H9 (cell line): Measurements from ENCODE around the gene NADSYN1. TPM values are rescaled to one million over a fixed set of nuclear protein-coding genes. Genes with fewer than 3 reads are reported as not detected.

Experiments used
- DNase-seq: peaks from one replicate; pipeline ENCODE4 v3.0.0-alpha.2; 2017
- H2AFZ ChIP-seq: one replicate; pipeline ENCODE4 v1.6.1; 2013; ENCODE audit warnings: mild to moderate bottlenecking, low read length, control low read depth, moderate library complexity
- H2AK5ac ChIP-seq: 2 replicates; pipeline ENCODE4 v1.6.1; 2013; ENCODE audit warnings: low read length, control low read depth, mixed read lengths; ENCODE audit not compliant: insufficient read length
- H2BK120ac ChIP-seq: one replicate; pipeline ENCODE4 v1.6.1; 2013; ENCODE audit warnings: low read depth, mild to moderate bottlenecking, low read length, control low read depth, inconsistent platforms; ENCODE audit not compliant: poor library complexity, severe bottlenecking
- H2BK12ac ChIP-seq: 2 replicates; pipeline ENCODE4 v1.6.1; 2013; ENCODE audit warnings: low read length, control low read depth, mixed read lengths, low read depth; ENCODE audit not compliant: insufficient read length
- H2BK15ac ChIP-seq: 2 replicates; pipeline ENCODE4 v1.6.1; 2013; ENCODE audit warnings: low read depth, low read length, control low read depth
- H2BK20ac ChIP-seq: one replicate; pipeline ENCODE4 v1.6.1; 2013; ENCODE audit warnings: low read depth, mild to moderate bottlenecking, low read length, control low read depth, inconsistent platforms; ENCODE audit not compliant: poor library complexity, severe bottlenecking
- H2BK5ac ChIP-seq: 2 replicates; pipeline ENCODE4 v1.6.1; 2013; ENCODE audit warnings: low read length, control low read depth, mixed read lengths; ENCODE audit not compliant: insufficient read length
- H3K14ac ChIP-seq: 2 replicates; pipeline ENCODE4 v1.6.1; 2013; ENCODE audit warnings: low read length, control low read depth; ENCODE audit not compliant: insufficient read depth
- H3K18ac ChIP-seq: 2 replicates; pipeline ENCODE4 v1.6.1; 2013; ENCODE audit warnings: low read depth, mild to moderate bottlenecking, mixed read lengths, low read length, control low read depth; ENCODE audit not compliant: insufficient read length
- H3K23ac ChIP-seq: 2 replicates; pipeline ENCODE4 v1.6.1; 2013; ENCODE audit warnings: low read length, control low read depth, mixed read lengths, low read depth; ENCODE audit not compliant: insufficient read length
- H3K23me2 ChIP-seq: 2 replicates; pipeline ENCODE4 v1.6.1; 2013; ENCODE audit warnings: low read depth, mild to moderate bottlenecking, mixed read lengths, low read length, control low read depth; ENCODE audit not compliant: insufficient read length, poor library complexity, severe bottlenecking
- H3K27ac ChIP-seq: 2 replicates; pipeline ENCODE4 v1.5.1; 2013; ENCODE audit warnings: low read length, control low read depth, mixed read lengths, low read depth; ENCODE audit not compliant: insufficient read length
- H3K27me3 ChIP-seq: 2 replicates; pipeline ENCODE4 v1.6.1; 2013; ENCODE audit warnings: low read length, control low read depth, inconsistent platforms; ENCODE audit not compliant: insufficient read depth
- H3K4ac ChIP-seq: 2 replicates; pipeline ENCODE4 v1.6.1; 2013; ENCODE audit warnings: low read depth, mild to moderate bottlenecking, control low read depth, inconsistent platforms, low read length, moderate library complexity
- H3K4me1 ChIP-seq: 2 replicates; pipeline ENCODE4 v1.6.1; 2013; ENCODE audit warnings: low read length, control low read depth, inconsistent platforms; ENCODE audit not compliant: insufficient read depth
- H3K4me2 ChIP-seq: 2 replicates; pipeline ENCODE4 v1.6.1; 2013; ENCODE audit warnings: low read length, control low read depth, mixed read lengths; ENCODE audit not compliant: insufficient read length, insufficient read depth
- H3K56ac ChIP-seq: 2 replicates; pipeline ENCODE4 v1.6.1; 2013; ENCODE audit warnings: low read depth, mild to moderate bottlenecking, mixed read lengths, low read length, control low read depth; ENCODE audit not compliant: insufficient read length
- H3K79me1 ChIP-seq: 2 replicates; pipeline ENCODE4 v1.6.1; 2013; ENCODE audit warnings: low read depth, mild to moderate bottlenecking, moderate library complexity, low read length, control low read depth, inconsistent platforms; ENCODE audit not compliant: insufficient read depth, poor library complexity, severe bottlenecking
- H3K79me2 ChIP-seq: 2 replicates; pipeline ENCODE4 v1.6.1; 2013; ENCODE audit warnings: low read length, control low read depth, inconsistent platforms; ENCODE audit not compliant: insufficient read depth
- H3K9ac ChIP-seq: 2 replicates; pipeline ENCODE4 v1.6.1; 2013; ENCODE audit warnings: low read length, control low read depth, mixed read lengths; ENCODE audit not compliant: insufficient read length; ENCODE audit errors: extremely low read depth
- H3K9me3 ChIP-seq: one replicate; pipeline ENCODE4 v1.6.1; 2013; ENCODE audit warnings: low read depth, low read length, inconsistent platforms; ENCODE audit not compliant: control insufficient read depth
- H3T11ph ChIP-seq: one replicate; pipeline ENCODE4 v1.6.1; 2013; ENCODE audit warnings: mild to moderate bottlenecking, low read length, control low read depth, inconsistent platforms
- H4K20me1 ChIP-seq: one replicate; pipeline ENCODE4 v1.6.1; 2013; ENCODE audit not compliant: control insufficient read depth, insufficient read length, insufficient read depth
- H4K5ac ChIP-seq: 2 replicates; pipeline ENCODE4 v1.6.1; 2013; ENCODE audit warnings: low read depth, mild to moderate bottlenecking, mixed read lengths, low read length, control low read depth; ENCODE audit not compliant: insufficient read length
- H4K8ac ChIP-seq: replicated peaks from 2 replicates; pipeline ENCODE4 v1.6.1; 2013; ENCODE audit warnings: low read length, control low read depth, mixed read lengths, low read depth; ENCODE audit not compliant: insufficient read length
- H4K91ac ChIP-seq: 2 replicates; pipeline ENCODE4 v1.6.1; 2013; ENCODE audit warnings: low read depth, mild to moderate bottlenecking, moderate library complexity, mixed read lengths, low read length, control low read depth; ENCODE audit not compliant: insufficient read length
- H3K27ac Mint-ChIP-seq, 3 experiments: 2 replicates in 2 of 3; 3 replicates in 1 of 3; pipeline ENCODE4 v1.8.0; 2020 to 2021; ENCODE audit warnings: mixed read lengths in 3 of 3, mild to moderate bottlenecking in 1 of 3, moderate library complexity in 1 of 3
- H3K27me3 Mint-ChIP-seq: 2 replicates; pipeline ENCODE4 v1.8.0; 2021; ENCODE audit warnings: low read depth, mild to moderate bottlenecking, moderate library complexity, mixed read lengths
- H3K36me3 Mint-ChIP-seq, 3 experiments: 2 replicates in 2 of 3; 3 replicates in 1 of 3; pipeline ENCODE4 v1.8.0; 2020 to 2021; ENCODE audit warnings: low read depth in 3 of 3, mixed read lengths in 3 of 3; ENCODE audit not compliant: insufficient read depth in 1 of 3
- H3K4me1 Mint-ChIP-seq, 2 experiments: 2 replicates each; pipeline ENCODE4 v1.8.0; 2020; ENCODE audit warnings: mixed read lengths in 2 of 2
- H3K4me3 Mint-ChIP-seq, 2 experiments: 2 replicates in 1 of 2; 3 replicates in 1 of 2; pipeline ENCODE4 v1.8.0; 2020 to 2021; ENCODE audit warnings: mild to moderate bottlenecking in 2 of 2, mixed read lengths in 2 of 2, moderate library complexity in 1 of 2
- H3K9me3 Mint-ChIP-seq, 2 experiments: 2 replicates in 1 of 2; 3 replicates in 1 of 2; pipeline ENCODE4 v1.8.0; 2020; ENCODE audit warnings: mild to moderate bottlenecking in 2 of 2, mixed read lengths in 2 of 2, moderate library complexity in 1 of 2
- CTCF ChIP-seq: fragments of 200-600 bp; sonication (generic); conservative IDR thresholded peaks from 3 replicates; pipeline ENCODE4 v1.8.0; 2021; ENCODE audit warnings: antibody characterized with exemption, mild to moderate bottlenecking
- WGBS: extraction: QIAGEN DNeasy Blood & Tissue Kit; methylation state at CpG from one replicate; pipeline ENCODE4 v1.1.7; 2013; ENCODE audit warnings: missing lambda C conversion rate, low lambda C conversion rate, mixed read lengths; ENCODE audit not compliant: insufficient read length; ENCODE audit errors: extremely low coverage; 5-methylcytosine and 5-hydroxymethylcytosine counted together
- total RNA-seq: library from RNA; stranded (reverse); gene quantifications from 2 replicates; pipeline ENCODE4 v1.2.1, GENCODE V29; 2021

The NADSYN1 gene
- total RNA-seq, 1 experiment from 2014 or later: 44.2 TPM

GRCh38 chr11:71459767-71460320, 6.8 kb downstream of the NADSYN1 start:
- Histone ChIP-seq H3K79me1 (no peaks in the 10 kb centered on the region), H3K18ac (no peak overlapping the region), H3T11ph (no peak overlapping the region), H3K27ac (no peak overlapping the region), H2BK120ac (no peak overlapping the region), H4K91ac (no peak overlapping the region), H3K14ac (no peak overlapping the region), H3K4me2 (no peak overlapping the region), H2BK5ac (no peak overlapping the region), H4K20me1 (no peaks in the 10 kb centered on the region), H4K5ac (no peak overlapping the region), H2BK12ac (no peak overlapping the region), H3K4ac (no peak overlapping the region), H3K27me3 (no peaks in the 10 kb centered on the region), H3K4me1 (no peaks in the 10 kb centered on the region), H4K8ac (no peak overlapping the region), H3K23me2 (no peaks in the 10 kb centered on the region), H2BK20ac (no peak overlapping the region), H3K79me2 (no peaks in the 10 kb centered on the region), H2BK15ac (no peak overlapping the region), H2AK5ac (no peak overlapping the region), H3K56ac (no peak overlapping the region), H3K23ac (no peak overlapping the region), H2AFZ (no peak overlapping the region), H3K9ac (no peak overlapping the region), H3K9me3 (no peaks in the 10 kb centered on the region)
- Mint-ChIP-seq H3K36me3 (peaks cover 17 to 81% (median 55%) of the 10 kb centered on the region in 3 experiments; a peak in 6 of 7 replicates), H3K27me3 (no peaks in the 10 kb centered on the region; the same call in 1 of the 2 replicates), H3K9me3 (no peaks in the 10 kb centered on the region), H3K27ac (peak overlapping the region in 2 of 3 experiments; percentile 14 to 55; a peak in 2 of 7 replicates), H3K4me1 (peaks cover 0 to 3% of the 10 kb centered on the region in 2 experiments; a peak in 3 of 4 replicates), H3K4me3 (no peak overlapping the region)
- TF ChIP-seq CTCF: no peak
- DNase-seq: no peak
- no CpG with 5 or more reads among the region's 11 CpGs for WGBS
